ENCODE measurements around the gene NEGR1.

NEGR1 gene

DNA sequence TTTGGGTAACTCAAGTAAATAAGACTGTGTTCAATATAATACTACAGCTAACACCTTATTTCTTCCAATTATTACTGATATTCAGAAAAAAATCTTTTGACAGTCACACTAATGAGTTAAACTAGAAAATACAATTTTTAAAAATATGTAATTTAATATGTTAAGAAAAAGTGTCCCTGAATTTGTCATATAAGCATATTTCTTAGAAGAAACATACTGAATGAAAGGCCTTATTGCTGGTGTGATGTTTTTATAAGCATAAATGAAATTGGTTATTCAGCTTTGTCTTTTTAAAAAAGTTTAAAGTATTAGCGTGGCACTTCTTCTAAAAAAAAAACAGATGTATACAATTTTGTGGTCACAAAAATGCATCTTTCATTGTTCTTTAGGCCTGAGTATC is 267.3 kb downstream of the NEGR1 start:
- no peak for DNase-seq

GRCh38 chr1:72013161-72013560 is 269.2 kb downstream of the NEGR1 start:
- DNase-seq: no peak

GRCh38 chr1:72011721-72012120 is 270.6 kb downstream of the NEGR1 start:
- DNase-seq: no peak

GRCh38 chr1:72010094-72010431 is 272.3 kb downstream of the NEGR1 start:
- DNase-seq: no peak

DNA sequence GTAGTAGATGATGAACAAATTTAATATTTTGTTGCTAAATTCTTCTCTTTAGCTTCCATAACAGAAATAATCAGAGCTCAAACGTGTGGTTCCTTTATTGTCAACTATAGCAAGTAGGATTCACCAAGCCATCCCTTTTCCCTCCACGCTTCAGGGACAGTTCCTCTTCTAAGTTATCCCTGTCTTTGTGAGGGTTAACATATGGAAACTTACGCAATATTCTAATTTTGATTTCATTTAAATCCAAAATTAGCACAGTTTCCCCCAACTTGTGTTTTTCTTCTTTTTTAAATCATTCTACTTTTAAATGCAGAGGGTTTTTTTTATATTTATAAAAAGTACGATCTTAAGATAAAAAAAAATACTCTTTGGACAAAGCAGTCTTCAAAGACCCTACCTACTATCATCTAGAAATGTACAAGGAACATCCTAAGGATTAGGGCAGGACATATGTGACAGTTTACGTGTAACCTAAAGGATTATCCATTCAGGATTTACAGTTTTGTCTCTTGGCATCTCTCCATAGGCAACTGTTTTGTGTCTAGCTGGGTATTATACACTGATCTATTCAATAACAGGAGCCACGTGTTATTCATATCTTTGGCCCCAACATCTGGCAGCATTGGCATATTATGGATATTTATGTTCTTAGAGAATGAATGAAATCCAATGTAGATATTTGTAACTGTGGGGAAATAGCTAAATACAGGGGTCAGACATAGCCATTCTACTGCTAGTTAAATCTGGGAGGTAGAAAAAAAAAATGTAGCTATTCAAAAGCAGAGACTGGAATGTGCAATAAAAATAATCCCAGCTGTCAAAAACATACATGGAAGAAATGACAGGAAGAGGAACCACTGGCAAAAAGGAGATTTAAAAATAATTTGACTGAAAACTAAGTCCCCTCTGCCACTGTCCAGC is 272.9 kb downstream of the NEGR1 start:
- DNase-seq: no peak

DNA sequence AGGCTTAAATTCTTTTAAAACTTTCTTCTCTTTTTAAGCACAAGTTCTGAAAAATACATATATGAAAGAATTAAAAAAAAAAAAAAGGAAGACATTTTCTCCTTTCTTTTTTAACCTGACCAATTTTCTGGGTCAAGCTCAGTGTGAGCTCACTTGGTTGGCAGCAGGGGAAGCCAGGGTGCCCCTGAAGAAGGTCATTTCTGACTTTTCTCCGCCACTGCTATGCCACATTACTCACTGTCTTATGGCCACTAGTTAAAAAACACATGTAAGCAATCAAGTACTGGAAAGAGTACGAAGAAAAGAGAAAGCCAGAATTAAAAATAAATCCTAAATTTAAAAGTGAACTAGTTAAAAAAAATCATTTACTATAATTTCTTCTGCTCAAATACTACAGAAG is 275.0 kb downstream of the NEGR1 start:
- no peak for DNase-seq

DNA sequence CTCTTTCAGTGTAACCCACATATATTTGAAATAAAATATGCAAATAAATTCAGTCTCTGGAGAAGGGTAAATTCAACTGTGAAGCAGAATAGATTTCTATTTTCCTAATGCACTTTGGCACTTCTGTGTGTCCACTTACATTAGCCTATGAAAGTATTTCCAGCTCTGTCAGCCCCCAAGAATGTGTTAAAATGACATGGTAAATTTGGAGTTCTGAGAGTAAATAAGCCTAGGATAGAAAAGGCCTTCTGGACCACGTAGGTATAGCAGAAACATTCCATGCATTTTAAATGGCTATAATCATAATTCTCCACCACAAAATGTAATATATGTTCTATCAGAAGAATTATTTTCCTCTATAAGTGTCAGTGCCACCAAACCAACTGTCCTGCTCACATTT is 276.2 kb downstream of the NEGR1 start:
- DNase-seq: no peak

GRCh38 chr1:72003092-72003491 is 279.2 kb downstream of the NEGR1 start:
- no peak for DNase-seq

DNA sequence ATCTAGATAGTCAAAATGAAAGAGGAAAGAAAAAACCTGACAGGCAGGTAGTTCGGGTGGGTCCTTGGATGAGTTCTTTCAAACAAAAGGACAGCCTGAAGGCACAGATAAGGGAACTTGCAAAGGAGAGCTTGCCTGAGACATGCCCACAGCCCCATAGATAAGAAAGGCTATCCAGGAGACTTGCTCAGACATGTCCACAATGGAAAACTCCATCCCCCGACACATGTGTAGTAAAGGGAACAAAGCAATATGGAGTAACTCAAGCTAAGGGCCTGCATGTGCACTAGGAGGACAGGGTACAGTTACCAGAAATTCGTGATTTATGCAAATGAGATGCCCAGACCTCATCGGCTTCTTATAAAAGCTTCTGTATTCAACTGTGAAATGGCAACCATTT is 281.5 kb downstream of the NEGR1 start:
- DNase-seq: no peak

DNA sequence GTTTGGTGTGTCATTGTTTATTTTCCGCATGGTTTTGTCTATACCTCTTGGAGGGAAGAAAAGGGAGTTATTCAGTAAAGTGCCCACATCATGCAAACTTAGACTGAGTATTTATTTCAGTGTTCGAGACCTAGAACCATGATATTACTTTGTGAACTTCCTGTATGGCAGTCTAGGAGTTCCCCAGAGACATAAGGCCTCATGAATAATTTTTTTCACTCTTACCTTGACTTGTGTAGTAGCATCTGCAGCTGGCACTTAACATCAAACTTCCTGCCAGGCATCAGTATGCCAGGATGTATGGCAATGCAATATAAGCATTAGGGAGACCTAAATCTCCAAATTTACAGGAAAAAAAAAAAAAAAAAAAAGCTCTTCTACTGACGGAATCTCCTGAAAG is 287.7 kb downstream of the NEGR1 start:
- DNase-seq: no peak

DNA sequence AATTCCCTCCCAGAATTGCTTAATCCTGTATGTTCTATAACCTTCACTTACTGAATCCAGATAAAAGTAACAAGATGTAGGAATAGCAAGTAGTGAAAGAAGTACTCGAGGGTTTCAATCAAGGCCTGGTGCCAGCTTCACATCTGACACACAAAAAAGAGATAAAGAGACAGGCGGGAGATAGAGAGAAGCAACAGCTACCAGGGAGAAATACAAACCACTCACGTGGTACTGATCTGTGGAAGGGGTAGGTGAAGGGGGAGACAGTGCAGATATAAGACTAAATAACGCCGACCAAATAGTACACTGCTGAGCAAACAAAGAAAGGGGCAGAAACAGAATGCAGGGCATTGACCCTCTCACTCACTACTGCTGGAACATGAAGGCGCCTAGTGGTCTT is 295.2 kb downstream of the NEGR1 start:
- no peak for DNase-seq

DNA sequence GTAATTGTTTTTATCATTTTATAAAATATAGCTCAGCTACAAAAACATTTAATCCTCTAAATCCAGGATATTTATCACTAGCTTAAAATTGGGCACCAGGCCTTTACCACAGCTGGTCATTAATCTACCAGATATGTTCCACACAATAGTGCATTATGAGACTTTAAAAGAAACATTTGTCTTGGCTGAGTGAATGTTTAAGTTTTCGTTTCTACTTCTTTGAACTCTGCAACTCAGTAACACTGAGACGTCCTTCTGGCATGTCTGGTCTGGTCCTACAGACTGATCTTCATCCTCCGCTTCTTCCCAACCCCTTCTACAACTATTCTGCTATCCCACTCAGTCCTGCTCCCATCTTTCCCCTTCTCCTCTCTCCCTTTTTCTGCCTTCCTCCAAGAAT is 296.2 kb downstream of the NEGR1 start:
- no peak for DNase-seq

- no peak for DNase-seq
Measured at GRCh38 chr1:71980556-71980955, 301.8 kb downstream of the NEGR1 start.

DNA sequence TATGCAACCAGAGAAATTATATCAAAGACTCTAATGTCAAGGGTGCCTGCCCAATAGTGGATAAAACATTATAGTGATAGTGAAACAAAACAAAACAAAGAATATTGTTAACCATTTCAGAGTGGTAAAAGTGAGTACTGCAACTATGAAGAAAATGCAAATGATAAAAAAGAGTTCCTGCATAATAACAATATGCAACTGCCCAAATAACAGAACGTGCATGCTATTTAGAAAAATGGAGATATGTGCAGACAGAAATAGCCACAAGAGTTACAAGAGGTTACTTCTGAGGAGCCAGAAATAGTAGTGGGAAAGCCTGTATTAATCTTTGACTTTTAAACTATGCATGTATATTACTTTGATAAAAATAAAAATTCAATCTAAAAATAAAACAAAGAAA is 302.5 kb downstream of the NEGR1 start:
- DNase-seq: no peak

GRCh38 chr1:71967670-71968069 is 314.7 kb downstream of the NEGR1 start:
- no peak for DNase-seq

GRCh38 chr1:71964188-71964587 is 318.2 kb downstream of the NEGR1 start:
- no peak for DNase-seq

GRCh38 chr1:71956613-71957285 is 325.6 kb downstream of the NEGR1 start:
- no peak for DNase-seq

- no peak for DNase-seq
Measured at GRCh38 chr1:71950579-71950978, 331.8 kb downstream of the NEGR1 start.

GRCh38 chr1:71949681-71950080 is 332.7 kb downstream of the NEGR1 start:
- no peak for DNase-seq

- DNase-seq: no peak
Measured at GRCh38 chr1:71948561-71948960, 333.8 kb downstream of the NEGR1 start.

- DNase-seq: no peak
Measured at GRCh38 chr1:71944006-71944405, 338.3 kb downstream of the NEGR1 start.

DNA sequence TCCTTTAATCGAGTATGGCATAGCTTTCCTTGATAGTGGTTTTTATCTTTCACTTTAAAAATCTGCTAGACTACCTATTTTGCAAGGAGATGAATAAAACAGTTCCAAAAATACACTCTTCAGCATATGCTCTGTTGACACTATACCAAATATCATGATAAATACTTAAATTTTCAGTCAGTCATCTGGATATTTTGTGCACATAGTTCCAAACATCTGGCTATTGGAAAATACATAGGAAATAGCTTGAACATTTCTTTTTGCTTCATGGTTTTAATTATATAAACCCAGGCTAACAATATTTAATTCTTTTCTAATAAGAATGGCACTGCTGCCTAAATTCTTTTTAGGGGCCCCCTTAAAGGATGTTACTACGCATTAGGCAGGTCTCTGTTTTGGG is 342.1 kb downstream of the NEGR1 start:
- no peak for DNase-seq

GRCh38 chr1:71930511-71930910 is 351.8 kb downstream of the NEGR1 start:
- DNase-seq: no peak

- no peak for DNase-seq
Measured at GRCh38 chr1:71921935-71922559, 360.3 kb downstream of the NEGR1 start.
